Gastroesophageal sphincter (tissue), 4 donors: ENCODE data around the gene NPW. TPM values are rescaled to one million over a fixed set of nuclear protein-coding genes. Genes with fewer than 3 reads are reported as not detected.

Experiments
- ATAC-seq: fragments of 150-250 bp; one replicate; pipeline ENCODE4 v1.9.1; 2016; ENCODE audit warnings: mild to moderate bottlenecking, moderate library complexity
- H3K27ac ChIP-seq, 4 donors: fragments of 200-600 bp; sonication (generic) in 3 of 4; 1 replicate in 3 of 4; 2 replicates in 1 of 4; pipeline ENCODE4 v1.5.1; 2016 to 2019
- H3K27me3 ChIP-seq: fragments of 200-600 bp; sonication (generic); one replicate; pipeline ENCODE4 v1.5.1; 2019
- H3K36me3 ChIP-seq, 2 donors: fragments of 200-600 bp; sonication (generic); one replicate each; pipeline ENCODE4 v1.5.1; 2019; ENCODE audit warnings: control low read depth in 1 of 2
- H3K4me1 ChIP-seq, 3 donors: fragments of 200-600 bp; sonication (generic); 1 replicate in 2 of 3; 2 replicates in 1 of 3; pipeline ENCODE4 v1.5.1; 2016 to 2019; ENCODE audit warnings: control low read depth in 2 of 3
- H3K4me3 ChIP-seq, 2 donors: fragments of 200-600 bp; sonication (generic); one replicate each; pipeline ENCODE4 v1.5.1; 2019; ENCODE audit warnings: mild to moderate bottlenecking in 1 of 2, moderate library complexity in 1 of 2
- H3K9me3 ChIP-seq, 3 donors: fragments of 200-600 bp; sonication (generic); one replicate each; pipeline ENCODE4 v1.5.1; 2017 to 2019; ENCODE audit warnings: control low read depth in 2 of 3
- CTCF ChIP-seq, 4 experiments: fragments of 200-600 bp in 2 of 4; fragments of 450-650 bp in 2 of 4; sonication (generic) in 1 of 4; IDR thresholded peaks; one replicate each; pipeline ENCODE4 v1.5.1; 2017 to 2019; ENCODE audit warnings: antibody characterized with exemption in 4 of 4, mild to moderate bottlenecking in 2 of 4, moderate library complexity in 2 of 4
- EP300 ChIP-seq: sonication (generic); formaldehyde crosslinking; IDR thresholded peaks from one replicate; pipeline ENCODE4 v1.6.1; 2017; ENCODE audit warnings: antibody characterized with exemption, mild to moderate bottlenecking
- POLR2A ChIP-seq, 2 donors: fragments of 450-650 bp; IDR thresholded peaks; one replicate each; pipeline ENCODE4 v1.6.1; 2017; ENCODE audit warnings: antibody characterized with exemption in 2 of 2, mild to moderate bottlenecking in 2 of 2, moderate library complexity in 1 of 2
- POLR2AphosphoS5 ChIP-seq: sonication (generic); formaldehyde crosslinking; IDR thresholded peaks from one replicate; pipeline ENCODE4 v1.6.1; 2017; ENCODE audit warnings: antibody characterized with exemption
- whole genome bisulfite sequencing, 2 donors: methylation state at CpG; one replicate each; pipeline ENCODE4 v1.1.5; 2018; ENCODE audit warnings: low coverage in 1 of 2; 5-methylcytosine and 5-hydroxymethylcytosine counted together
- total RNA-seq, 4 donors: library from RNA; depleted of rRNA; stranded (reverse); fragments of >200 nt; gene quantifications; one replicate each; pipeline ENCODE4 v1.1.0, GENCODE V29; 2016

NPW gene
- total RNA-seq, 4 donors from 2014 or later, result not detected

GRCh38 chr16:2024032-2024420 lies 4.4 kb downstream of the NPW start:
- WGBS, 2 donors, result 79 to 100% methylated on average over 1 to 12 of the region's 12 CpGs
- H3K36me3 ChIP-seq, result no peaks in the 10 kb centered on the region
- H3K27me3 ChIP-seq, result peaks cover 37% of the 10 kb centered on the region
- H3K4me1 ChIP-seq, result peaks cover 0 to 77% (median 39%) of the 10 kb centered on the region in 3 donors
- peak overlapping the region in 3 of 4 donors; percentile 68 to 75 (median 75) for H3K27ac ChIP-seq
- TF ChIP-seq CTCF (IDR thresholded peaks at IDR 0.05), result no peak
- no peak for TF ChIP-seq POLR2AphosphoS5
- TF ChIP-seq POLR2A (IDR thresholded peaks at IDR 0.05), result no peak
- no peak for TF ChIP-seq EP300
- no peak for ATAC-seq
- H3K9me3 ChIP-seq, result no peaks in the 10 kb centered on the region
- peak overlapping the region in 1 of 2 donors; percentile 37 for H3K4me3 ChIP-seq

GRCh38 chr16:2025251-2025650 lies 5.7 kb downstream of the NPW start:
- no peak for ATAC-seq
- Histone ChIP-seq H3K36me3 (peaks cover 0 to 10% of the 10 kb centered on the region in 2 donors), H3K4me3 (no peak overlapping the region), H3K4me1 (peaks cover 0 to 74% (median 34%) of the 10 kb centered on the region in 3 donors), H3K27me3 (peaks cover 25% of the 10 kb centered on the region), H3K27ac (peak overlapping the region in 1 of 4 donors; percentile 78), H3K9me3 (no peaks in the 10 kb centered on the region)
- WGBS, 2 donors, result no CpG with 5 or more reads among the region's 14 CpGs
- no peak for TF ChIP-seq POLR2AphosphoS5
- no peak for TF ChIP-seq POLR2A (IDR thresholded peaks at IDR 0.05)
- TF ChIP-seq EP300, result no peak
- no peak for TF ChIP-seq CTCF (IDR thresholded peaks at IDR 0.05)

GRCh38 chr16:2025878-2026460 lies 6.4 kb downstream of the NPW start:
- H3K27ac ChIP-seq, result peak overlapping the region in 3 of 4 donors; percentile 76 to 79 (median 78)
- ATAC-seq, result no peak
- peaks cover 0 to 73% (median 30%) of the 10 kb centered on the region in 3 donors for H3K4me1 ChIP-seq
- H3K27me3 ChIP-seq, result peaks cover 18% of the 10 kb centered on the region
- peaks cover 0 to 11% of the 10 kb centered on the region in 2 donors for H3K36me3 ChIP-seq
- peak overlapping the region in 1 of 2 donors; percentile 79 for H3K4me3 ChIP-seq
- no peak for TF ChIP-seq CTCF (IDR thresholded peaks at IDR 0.05)
- TF ChIP-seq POLR2AphosphoS5, result no peak
- no peak for TF ChIP-seq POLR2A (IDR thresholded peaks at IDR 0.05)
- no peak for TF ChIP-seq EP300
- WGBS, 2 donors, result 83 to 88% methylated on average over 1 to 4 of the region's 16 CpGs
- no peaks in the 10 kb centered on the region for H3K9me3 ChIP-seq

GRCh38 chr16:2026461-2027023 lies 7.0 kb downstream of the NPW start, which contains the start of gene NHERF2:
Gene NHERF2 (plus strand): TSS chr16:2026902. CDS start chr16:2027006, 104 bp downstream.
- H3K27ac ChIP-seq, result peak within 1 kb of the TSS in 3 of 4 donors; percentile 76 to 85 (median 79)
- WGBS, 2 donors, result 20% methylated on average over 1 of the region's 59 CpGs; no CpG with 5 or more reads in 1 of the 2 donors
- peak; percentile 29 for ATAC-seq
- peak within 1 kb of the TSS; percentile 57 to 79 for H3K4me3 ChIP-seq
- H3K27me3 ChIP-seq, result peaks cover 12% of the 10 kb centered on the region
- H3K36me3 ChIP-seq, result peaks cover 0 to 11% of the 10 kb centered on the region in 2 donors
- H3K9me3 ChIP-seq, result no peaks in the 10 kb centered on the region
- peaks cover 0 to 74% (median 30%) of the 10 kb centered on the region in 3 donors for H3K4me1 ChIP-seq
- TF ChIP-seq POLR2AphosphoS5, result no peak
- no peak for TF ChIP-seq EP300
- TF ChIP-seq CTCF (IDR thresholded peaks at IDR 0.05), result no peak
- TF ChIP-seq POLR2A (IDR thresholded peaks at IDR 0.05), result no peak
